NCI-H2107 (cell line): ENCODE results near the gene PRELID2.
"Not testable (repeated sequence)": the region's sequence is repeated elsewhere in the genome, so short reads cannot be mapped to it uniquely, and the experiment has no call there.

ENCODE experiments used
- DNase-seq: peaks from one replicate; lab custom pipeline; 2025; lab: John Stamatoyannopoulos, UW

The PRELID2 gene

DNA sequence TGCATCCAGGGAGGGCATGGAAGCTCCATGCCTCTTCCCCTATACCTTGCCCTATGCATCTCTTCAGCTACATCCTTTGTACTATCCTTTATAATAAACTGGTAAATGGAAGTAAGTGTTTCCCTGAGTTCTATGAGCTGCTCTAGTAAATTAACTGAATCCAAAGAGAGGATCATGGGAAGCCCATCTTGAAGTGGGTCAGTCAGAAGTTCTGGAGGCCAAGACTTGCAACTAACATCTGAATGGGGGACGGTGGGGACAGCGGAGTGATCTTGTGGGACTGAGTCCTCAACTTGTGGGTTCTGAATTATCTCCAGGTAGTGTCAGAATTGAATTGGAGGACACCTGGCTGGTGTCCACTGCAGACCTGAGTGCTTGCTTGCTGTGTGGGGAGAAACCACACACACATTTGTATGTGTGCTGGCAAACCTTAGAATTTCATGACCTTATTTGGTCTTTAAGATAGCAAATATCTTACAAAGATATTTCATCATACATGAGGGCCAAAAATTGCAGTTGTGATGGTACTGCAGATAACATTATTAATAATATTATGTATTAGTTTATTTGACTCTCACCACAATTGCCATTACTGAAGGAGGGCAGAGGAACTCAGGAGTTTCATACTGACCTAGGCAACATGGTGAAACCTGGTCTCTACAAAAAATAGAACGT lies 5.5 kb upstream of the PRELID2 start:
- no peak for DNase-seq

DNA sequence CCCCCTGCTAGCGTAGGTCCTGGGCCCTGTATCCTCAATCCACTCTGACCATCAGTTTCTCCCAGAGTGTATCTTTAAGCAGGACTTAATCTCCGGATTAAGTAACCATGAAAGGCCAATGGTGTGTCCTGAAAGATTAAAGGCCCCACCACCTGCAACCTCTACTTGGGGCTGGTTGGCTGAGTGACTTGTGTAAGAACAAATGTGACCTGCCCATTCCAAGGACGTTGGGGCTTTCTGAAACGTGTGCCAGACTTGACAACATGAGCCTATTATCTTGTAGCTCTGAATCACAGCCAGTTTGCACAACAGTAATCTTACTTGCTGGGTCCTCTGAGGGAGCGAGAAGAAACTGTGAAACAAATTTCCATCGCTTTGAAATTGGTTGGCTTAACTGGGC lies 3.1 kb upstream of the PRELID2 start:
- no peak for DNase-seq

DNA sequence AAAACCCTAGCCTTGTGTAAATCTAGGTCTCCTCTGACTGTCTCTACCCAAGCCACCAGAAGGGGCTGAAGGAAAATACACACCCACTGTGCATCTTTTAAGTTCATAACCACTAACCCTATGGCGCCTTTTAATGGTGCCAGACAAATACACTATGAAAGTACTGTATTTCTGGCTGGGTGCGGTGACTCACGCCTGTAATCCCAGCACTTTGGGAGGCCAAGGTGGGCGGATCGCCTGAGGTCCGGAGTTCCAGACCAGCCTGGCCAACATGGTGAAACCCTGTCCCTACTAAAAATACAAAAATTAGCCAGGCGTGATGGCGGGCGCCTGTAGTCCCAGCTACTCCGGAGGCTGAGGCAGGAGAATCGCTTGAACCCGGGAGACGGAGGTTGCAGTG lies 1.1 kb upstream of the PRELID2 start:
- DNase-seq = not testable (repeated sequence)

- DNase-seq = no peak
Observed at GRCh38 chr5:145835848-145836239, 702 bp upstream of the PRELID2 start.

GRCh38 chr5:145834554-145834916 lies 607 bp downstream of the PRELID2 start:
- no peak for DNase-seq

GRCh38 chr5:145833631-145834200 lies 1.4 kb downstream of the PRELID2 start:
- DNase-seq = no peak

DNA sequence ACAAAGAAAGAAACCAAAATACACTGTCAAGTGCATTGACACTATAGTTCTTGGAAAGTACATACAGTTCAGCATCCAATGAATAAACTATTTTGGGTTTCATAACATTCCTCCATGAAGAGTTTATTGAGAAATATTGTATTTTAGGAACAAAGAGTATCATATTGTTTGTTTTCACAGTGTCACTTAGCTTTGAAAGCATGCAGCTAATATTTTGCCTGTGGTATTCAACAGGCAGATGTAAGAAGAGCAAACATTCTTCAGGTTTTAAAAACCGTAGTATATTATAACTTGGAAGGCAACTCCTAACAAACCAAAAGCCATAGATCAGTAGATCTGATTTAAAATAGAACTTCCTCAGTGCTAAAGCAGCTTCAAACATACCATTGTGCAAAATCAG lies 4.5 kb downstream of the PRELID2 start:
- DNase-seq = no peak

DNA sequence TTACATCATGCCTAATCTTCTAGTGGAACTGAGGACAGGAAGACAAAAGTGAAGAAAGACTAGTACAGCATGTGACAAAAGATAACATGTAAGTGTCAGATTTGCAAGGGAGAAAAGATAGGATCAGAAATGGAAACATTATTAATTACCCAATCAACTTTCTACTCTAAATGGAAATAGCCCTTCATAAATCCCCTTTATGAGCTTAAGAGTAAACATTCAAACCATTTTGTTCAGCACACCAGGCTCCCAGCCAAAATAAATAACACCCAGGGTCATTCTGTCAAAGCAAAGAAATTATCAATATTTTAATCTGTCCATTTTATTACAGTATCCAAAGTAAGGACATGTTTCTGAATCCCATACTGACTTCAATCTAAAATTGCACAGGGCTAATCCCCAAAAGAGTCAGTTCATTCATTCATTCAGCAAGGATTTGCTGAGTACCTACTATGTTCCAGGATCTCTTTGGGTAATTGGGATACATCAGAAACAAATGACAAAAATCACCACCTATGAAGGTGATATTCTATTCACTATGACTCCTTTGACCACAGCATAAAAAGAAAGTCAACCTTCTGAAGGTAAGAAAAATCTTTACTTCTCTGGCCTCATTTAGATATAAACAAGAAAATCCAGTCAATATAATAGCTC lies 5.3 kb downstream of the PRELID2 start:
- DNase-seq = no peak

- no peak for DNase-seq
Observed at GRCh38 chr5:145826895-145827674, 8.1 kb downstream of the PRELID2 start.

- peak; percentile 1 for DNase-seq
Observed at GRCh38 chr5:145825751-145826180, 9.4 kb downstream of the PRELID2 start.

DNA sequence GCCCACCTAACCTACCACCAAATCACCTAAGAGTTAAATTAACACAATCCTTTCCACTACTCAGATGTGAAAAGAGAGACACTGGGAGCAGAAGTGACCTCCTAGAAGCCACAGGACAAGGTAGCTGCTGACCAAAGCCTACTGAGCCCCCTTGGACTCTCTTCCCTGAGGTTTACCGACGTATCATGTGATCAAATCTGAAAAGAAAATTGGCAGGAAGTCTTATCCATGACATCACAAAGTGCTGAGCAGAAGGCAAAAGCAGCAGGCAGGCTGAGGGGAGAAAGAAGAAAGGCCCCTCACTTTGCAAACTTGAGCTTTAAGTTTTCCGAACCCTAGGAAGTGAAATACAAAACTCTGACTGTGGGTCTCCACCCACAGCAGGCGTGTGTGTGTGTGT lies 11.1 kb downstream of the PRELID2 start:
- no peak for DNase-seq

- no peak for DNase-seq
Observed at GRCh38 chr5:145818604-145819003, 16.5 kb downstream of the PRELID2 start.

GRCh38 chr5:145812877-145813276 lies 22.3 kb downstream of the PRELID2 start:
- DNase-seq = no peak

GRCh38 chr5:145811834-145812625 lies 23.1 kb downstream of the PRELID2 start:
- DNase-seq = peak; percentile 2

DNA sequence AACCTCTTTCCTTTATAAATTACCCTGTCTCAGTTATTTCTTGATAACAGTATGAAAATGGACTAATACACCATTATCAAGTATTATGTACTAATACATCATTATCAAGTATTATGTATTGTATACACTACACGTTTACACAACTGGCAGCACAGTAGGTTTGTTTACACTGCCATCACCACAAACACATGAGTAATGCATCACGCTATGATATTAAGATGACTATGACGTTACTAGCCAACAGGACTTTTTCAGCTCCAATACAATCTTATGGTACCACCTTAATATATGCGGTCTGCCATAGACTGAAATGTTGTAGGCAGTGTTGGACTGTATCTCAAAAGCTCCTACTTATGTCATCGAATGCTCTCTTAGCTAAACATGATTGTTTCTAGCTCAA lies 28.2 kb downstream of the PRELID2 start:
- no peak for DNase-seq

DNA sequence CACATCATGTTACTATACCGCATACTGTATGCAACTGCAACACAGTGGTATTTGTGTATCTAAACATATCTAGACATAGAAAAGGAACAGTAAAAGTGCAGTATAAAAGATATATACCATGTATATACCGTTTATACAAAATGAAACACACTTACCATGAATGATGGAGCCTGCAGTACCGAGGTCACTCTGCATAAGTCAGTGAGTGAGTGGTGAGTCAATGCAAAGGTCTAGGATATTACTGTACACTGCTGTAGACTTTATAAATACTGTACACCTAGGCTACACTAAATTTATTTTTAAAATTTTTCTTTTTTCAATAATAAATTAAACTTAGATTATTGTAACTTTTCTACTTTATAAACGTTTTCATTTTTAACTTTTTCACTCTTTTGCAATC lies 29.3 kb downstream of the PRELID2 start:
- no peak for DNase-seq

DNA sequence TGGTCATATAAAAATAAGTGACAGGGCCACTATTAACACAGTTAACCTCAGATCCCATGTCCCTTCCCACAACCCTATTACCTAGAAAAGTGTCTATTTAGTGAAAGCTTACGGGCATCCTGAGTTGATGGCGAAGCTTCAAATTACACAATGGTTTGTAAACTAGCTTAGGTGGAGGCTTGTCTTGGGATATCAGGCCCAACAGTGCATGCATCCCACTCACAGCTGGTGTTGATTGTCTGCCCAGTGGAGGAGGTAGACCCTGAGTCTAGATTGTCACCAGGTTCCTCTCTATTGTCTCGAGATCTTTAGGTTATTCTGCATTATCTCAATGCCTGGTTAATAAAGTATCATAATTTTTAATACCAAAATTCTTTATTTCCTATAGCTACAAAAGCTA lies 30.4 kb downstream of the PRELID2 start:
- no peak for DNase-seq

DNA sequence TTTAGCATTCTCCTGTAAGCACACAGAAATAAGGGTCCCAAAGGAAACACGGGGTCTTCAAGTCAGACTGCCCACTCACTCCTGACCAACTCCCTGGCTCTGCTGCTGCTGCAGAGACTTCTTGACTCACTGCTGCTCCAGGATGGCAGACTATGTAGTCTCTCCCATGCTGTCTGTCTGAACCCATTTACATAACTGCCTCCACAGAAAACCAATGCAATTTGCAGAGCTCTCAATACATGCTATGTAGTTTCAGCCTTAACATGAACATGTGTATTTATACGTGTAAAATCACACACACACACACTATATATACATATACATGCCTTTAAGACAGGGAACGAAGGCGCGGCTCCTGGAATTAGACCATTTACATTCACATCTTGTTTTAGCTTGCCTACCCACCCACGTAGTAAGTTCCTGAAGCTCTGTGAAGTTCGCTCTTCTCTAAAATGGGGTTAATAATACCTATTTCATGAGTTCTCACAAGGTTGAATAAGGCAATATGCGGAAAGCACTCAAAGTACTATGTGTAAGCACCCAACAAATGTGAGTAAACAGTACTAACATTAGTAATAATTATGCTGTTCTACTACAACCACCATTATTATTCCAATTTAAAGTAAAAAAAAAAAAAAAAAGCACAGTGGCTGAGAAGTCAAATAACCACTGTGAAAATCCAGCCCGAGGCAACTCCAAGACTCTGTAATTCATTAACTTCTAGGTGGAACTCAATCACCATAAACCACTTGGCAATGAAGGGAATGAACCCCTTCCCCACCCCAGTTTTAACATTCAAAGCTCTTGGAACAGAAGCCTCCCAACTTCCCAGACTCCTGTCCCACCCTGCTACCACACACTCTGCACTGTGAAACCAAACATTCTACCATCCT lies 31.8 kb downstream of the PRELID2 start:
- DNase-seq = no peak

GRCh38 chr5:145801195-145801594 lies 33.9 kb downstream of the PRELID2 start:
- DNase-seq = no peak

DNA sequence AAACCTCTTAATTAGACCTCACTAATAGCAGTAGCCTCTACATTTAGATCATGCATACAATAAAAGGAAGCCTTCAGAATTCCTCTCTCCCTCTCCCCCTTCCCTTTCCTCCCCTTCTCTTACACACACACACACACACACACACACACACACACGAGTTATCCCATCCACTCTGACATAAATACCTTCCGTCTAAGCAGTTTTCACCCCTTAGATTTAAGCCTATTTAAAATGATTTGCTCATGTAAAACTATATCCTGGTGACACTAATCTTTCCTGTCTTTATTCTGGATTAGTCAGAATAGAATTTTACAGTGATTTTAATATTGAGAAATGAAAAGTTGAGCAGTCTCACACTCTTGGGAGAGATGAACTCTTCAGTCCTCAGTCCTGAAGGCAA lies 35.0 kb downstream of the PRELID2 start:
- no peak for DNase-seq

- DNase-seq = not testable (repeated sequence)
Observed at GRCh38 chr5:145798503-145798902, 36.6 kb downstream of the PRELID2 start.
